Thymus (tissue), 11 donors: ENCODE data around the gene TMEM50A. TPM values are rescaled to one million over a fixed set of nuclear protein-coding genes. Genes with fewer than 3 reads are reported as not detected.
"Not testable (repeated sequence)": the region's sequence is repeated elsewhere in the genome, so short reads cannot be mapped to it uniquely, and the experiment has no call there.

Experiments
- DNase-seq, 9 donors: peaks; one replicate each; pipeline ENCODE4 v3.0.0-alpha.2; 2013; ENCODE audit warnings: low spot score in 9 of 9, low read depth in 6 of 9, missing footprints in 1 of 9
- H3K27ac ChIP-seq, 2 donors: one replicate each; pipeline ENCODE4 v1.5.1; 2013; ENCODE audit warnings: control low read depth in 1 of 2, low read depth in 1 of 2, low read length in 1 of 2, mild to moderate bottlenecking in 1 of 2, moderate library complexity in 1 of 2
- H3K27me3 ChIP-seq, 2 donors: one replicate each; pipeline ENCODE4 v1.5.1; 2013; ENCODE audit warnings: low read length in 1 of 2; ENCODE audit not compliant: control insufficient read depth in 2 of 2, insufficient read depth in 1 of 2
- H3K36me3 ChIP-seq, 2 donors: one replicate each; pipeline ENCODE4 v1.5.1; 2013; ENCODE audit warnings: low read length in 1 of 2, mild to moderate bottlenecking in 1 of 2, moderate library complexity in 1 of 2; ENCODE audit not compliant: control insufficient read depth in 2 of 2, insufficient read depth in 2 of 2
- H3K4me1 ChIP-seq, 2 donors: one replicate each; pipeline ENCODE4 v1.5.1; 2013; ENCODE audit warnings: low read length in 2 of 2; ENCODE audit not compliant: control insufficient read depth in 2 of 2, insufficient read depth in 2 of 2
- H3K4me3 ChIP-seq, 2 donors: one replicate each; pipeline ENCODE4 v1.5.1; 2013; ENCODE audit warnings: low read length in 2 of 2, control low read depth in 1 of 2, mild to moderate bottlenecking in 1 of 2
- H3K9me3 ChIP-seq, 2 donors: one replicate each; pipeline ENCODE4 v1.5.1; 2013; ENCODE audit warnings: low read length in 1 of 2, mild to moderate bottlenecking in 1 of 2; ENCODE audit not compliant: control insufficient read depth in 2 of 2, insufficient read depth in 1 of 2
- WGBS: extraction: QIAGEN DNeasy Blood & Tissue Kit; methylation state at CpG from one replicate; pipeline ENCODE4 v1.1.7; 2013; 5-methylcytosine and 5-hydroxymethylcytosine counted together
- polyA plus RNA-seq: library from polyadenylated mRNA; stranded (reverse); fragments of 200-250 nt; gene quantifications from one replicate; pipeline ENCODE4 v1.2.3, GENCODE V29; 2013
- total RNA-seq: library from RNA; stranded (reverse); fragments of 120-200 nt; gene quantifications from one replicate; pipeline ENCODE4 v1.2.4, GENCODE V29; 2013
- donor health status: healthy.

The TMEM50A gene
- total and polyA plus RNA-seq, 2 donors: 63.8 to 109 TPM

GRCh38 chr1:25302330-25302729 is 35.8 kb upstream of the TMEM50A start:
- not testable (repeated sequence) for H3K4me1 ChIP-seq, DNase-seq, H3K4me3 ChIP-seq, H3K27ac ChIP-seq, H3K36me3 ChIP-seq, H3K9me3 ChIP-seq, H3K27me3 ChIP-seq
- 76% methylated on average over 3 of the region's 3 CpGs for WGBS

GRCh38 chr1:25304936-25305335 is 33.2 kb upstream of the TMEM50A start:
- not testable (repeated sequence) for H3K27ac ChIP-seq, H3K4me3 ChIP-seq, H3K36me3 ChIP-seq, DNase-seq, H3K9me3 ChIP-seq, H3K4me1 ChIP-seq, H3K27me3 ChIP-seq
- WGBS: 87% methylated on average over 4 of the region's 4 CpGs

- H3K9me3 ChIP-seq, H3K27me3 ChIP-seq, H3K4me1 ChIP-seq, H3K4me3 ChIP-seq, DNase-seq, H3K36me3 ChIP-seq, H3K27ac ChIP-seq: not testable (repeated sequence)
- WGBS: no CpG with 5 or more reads among the region's 1 CpG
Measured at GRCh38 chr1:25308168-25308567, 30.0 kb upstream of the TMEM50A start.

- WGBS: 96% methylated on average over 1 of the region's 1 CpG
- H3K27me3 ChIP-seq, DNase-seq, H3K4me1 ChIP-seq, H3K36me3 ChIP-seq, H3K27ac ChIP-seq, H3K9me3 ChIP-seq, H3K4me3 ChIP-seq: not testable (repeated sequence)
Measured at GRCh38 chr1:25309085-25309484, 29.0 kb upstream of the TMEM50A start.

GRCh38 chr1:25309486-25309885 is 28.6 kb upstream of the TMEM50A start:
- H3K27me3 ChIP-seq, H3K27ac ChIP-seq, H3K9me3 ChIP-seq, DNase-seq, H3K4me3 ChIP-seq, H3K36me3 ChIP-seq, H3K4me1 ChIP-seq: not testable (repeated sequence)
- WGBS: 93% methylated on average over 1 of the region's 1 CpG

- not testable (repeated sequence) for H3K4me1 ChIP-seq, H3K27me3 ChIP-seq, H3K27ac ChIP-seq, H3K9me3 ChIP-seq, H3K36me3 ChIP-seq, H3K4me3 ChIP-seq, DNase-seq
Measured at GRCh38 chr1:25312806-25313470, 25.2 kb upstream of the TMEM50A start.

GRCh38 chr1:25320314-25320938 is 17.7 kb upstream of the TMEM50A start:
- H3K27ac ChIP-seq, H3K27me3 ChIP-seq, H3K9me3 ChIP-seq, H3K4me3 ChIP-seq, H3K4me1 ChIP-seq, DNase-seq, H3K36me3 ChIP-seq: not testable (repeated sequence)
- WGBS: 97% methylated on average over 9 of the region's 9 CpGs

- not testable (repeated sequence) for DNase-seq, H3K4me3 ChIP-seq, H3K36me3 ChIP-seq, H3K9me3 ChIP-seq, H3K4me1 ChIP-seq, H3K27ac ChIP-seq, H3K27me3 ChIP-seq
- WGBS: 96% methylated on average over 8 of the region's 9 CpGs
Measured at GRCh38 chr1:25322127-25322526, 16.0 kb upstream of the TMEM50A start.

- not testable (repeated sequence) for DNase-seq, H3K27ac ChIP-seq, H3K36me3 ChIP-seq, H3K4me3 ChIP-seq, H3K27me3 ChIP-seq, H3K4me1 ChIP-seq, H3K9me3 ChIP-seq
- 95% methylated on average over 3 of the region's 3 CpGs for WGBS
Measured at GRCh38 chr1:25324407-25324806, 13.7 kb upstream of the TMEM50A start.
